Large intestine (tissue), 3 donors: Measurements from ENCODE around the gene ASXL1. TPM values are rescaled to one million over a fixed set of nuclear protein-coding genes. Genes with fewer than 3 reads are reported as not detected.
A peak's percentile ranks its signal among the peaks of the same experiment; 100 is the strongest.

Experiments
- DNase-seq, 2 donors: peaks; one replicate each; pipeline versions ENCODE4 v3.0.0 to v3.0.0-alpha.2; 2013
- H3K27ac ChIP-seq: one replicate; pipeline ENCODE4 v1.5.1; 2013; ENCODE audit warnings: low read length
- H3K27me3 ChIP-seq: 2 replicates; pipeline ENCODE4 v1.6.1; 2013; ENCODE audit warnings: low read length; ENCODE audit not compliant: control insufficient read depth, insufficient read depth
- H3K36me3 ChIP-seq: 2 replicates; pipeline ENCODE4 v1.6.1; 2013; ENCODE audit warnings: low read length; ENCODE audit not compliant: control insufficient read depth, insufficient read depth
- H3K4me1 ChIP-seq: one replicate; pipeline ENCODE4 v1.6.1; 2013; ENCODE audit warnings: low read length; ENCODE audit not compliant: control insufficient read depth, insufficient read depth
- H3K4me3 ChIP-seq: one replicate; pipeline ENCODE4 v1.5.1; 2013; ENCODE audit warnings: low read length
- H3K9me3 ChIP-seq: one replicate; pipeline ENCODE4 v1.6.1; 2013; ENCODE audit warnings: mild to moderate bottlenecking, low read depth, low read length, moderate library complexity; ENCODE audit not compliant: control insufficient read depth
- WGBS: methylation state at CpG from one replicate; pipeline ENCODE4 v1.1.5; 2013; ENCODE audit warnings: low lambda C conversion rate; ENCODE audit not compliant: insufficient coverage; 5-methylcytosine and 5-hydroxymethylcytosine counted together
- polyA plus RNA-seq: library from polyadenylated mRNA; unstranded; fragments of 120-200 nt; gene quantifications from one replicate; pipeline ENCODE4 v1.2.1, GENCODE V29; 2013

The ASXL1 gene
- polyA plus RNA-seq, 1 donor: 69.3 TPM

GRCh38 chr20:32480371-32481241 lies 122.5 kb downstream of the ASXL1 start:
- peaks cover 61% of the 10 kb centered on the region for H3K4me1 ChIP-seq
- no peaks in the 10 kb centered on the region for H3K9me3 ChIP-seq
- no CpG with 5 or more reads among the region's 12 CpGs for WGBS
- H3K27ac ChIP-seq: peak overlapping the region; percentile 92
- no peaks in the 10 kb centered on the region for H3K27me3 ChIP-seq
- peak in 1 of 2 donors; percentile 54 for DNase-seq
- peak overlapping the region; percentile 77 for H3K4me3 ChIP-seq
- no peaks in the 10 kb centered on the region for H3K36me3 ChIP-seq

DNA sequence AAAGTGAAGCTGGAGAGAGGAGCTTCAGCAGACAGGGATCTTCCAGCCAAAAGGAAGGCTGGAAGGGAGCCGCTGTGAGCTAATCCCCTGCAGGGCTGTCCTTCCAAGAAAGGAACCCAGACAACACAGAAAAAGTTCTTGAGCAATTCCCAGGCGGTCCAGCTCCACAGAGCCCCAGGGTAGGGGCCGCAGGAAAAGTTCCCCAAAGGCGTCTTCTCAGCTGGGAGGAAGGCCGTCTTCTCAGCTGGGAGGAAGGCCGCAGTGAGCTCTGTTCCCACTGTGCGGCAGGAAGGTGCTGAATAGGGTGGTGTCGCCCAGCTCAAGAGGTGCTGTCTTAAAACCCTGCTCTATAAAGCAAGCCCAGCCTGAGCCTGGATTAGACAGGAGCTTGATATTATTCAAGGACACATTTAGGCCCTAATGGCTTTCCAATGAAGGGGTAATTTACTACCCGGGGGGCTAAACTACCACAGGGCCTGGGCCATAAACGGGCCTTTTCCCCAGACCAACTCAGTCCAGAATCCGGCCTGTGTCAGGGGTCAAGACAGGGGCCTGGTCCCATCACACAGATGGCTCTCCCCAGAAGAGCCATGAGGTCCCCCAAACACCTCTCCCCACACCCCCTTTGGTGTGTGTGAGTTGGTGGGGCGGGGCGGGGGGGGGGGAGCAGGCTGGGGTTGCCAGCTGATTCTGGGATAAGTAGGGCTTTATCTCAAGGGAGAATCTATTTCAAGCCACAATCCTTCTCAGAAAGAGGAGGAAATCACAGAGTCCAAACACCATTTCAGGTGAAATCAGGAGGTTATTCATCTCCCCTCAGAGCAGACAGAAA lies 123.4 kb downstream of the ASXL1 start:
- Histone ChIP-seq H3K27ac (peak overlapping the region; percentile 92), H3K9me3 (no peaks in the 10 kb centered on the region), H3K4me3 (peak overlapping the region; percentile 77), H3K4me1 (peaks cover 59% of the 10 kb centered on the region), H3K27me3 (no peaks in the 10 kb centered on the region), H3K36me3 (no peaks in the 10 kb centered on the region)
- peak in 1 of 2 donors; percentile 49 for DNase-seq
- no CpG with 5 or more reads among the region's 13 CpGs for WGBS

DNA sequence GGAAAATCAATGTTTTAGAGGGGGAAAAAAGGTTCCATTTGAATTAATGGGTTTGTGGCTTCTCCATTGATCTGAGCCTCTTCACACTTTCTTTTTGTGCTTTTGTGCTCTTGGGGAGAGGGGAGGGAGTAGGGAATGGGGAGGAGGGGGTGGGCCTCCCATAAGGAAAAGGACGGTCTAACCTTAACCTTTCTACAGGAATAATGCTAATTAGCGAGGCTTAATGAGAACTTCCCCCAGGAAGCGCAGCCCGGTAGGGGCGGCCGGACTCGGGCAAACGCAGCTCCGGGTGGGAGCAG lies 124.0 kb downstream of the ASXL1 start:
- Histone ChIP-seq H3K4me1 (peaks cover 56% of the 10 kb centered on the region), H3K27ac (peak overlapping the region; percentile 92), H3K27me3 (no peaks in the 10 kb centered on the region), H3K9me3 (no peaks in the 10 kb centered on the region), H3K4me3 (peak overlapping the region; percentile 77), H3K36me3 (no peaks in the 10 kb centered on the region)
- no CpG with 5 or more reads among the region's 9 CpGs for WGBS
- no peak for DNase-seq

DNA sequence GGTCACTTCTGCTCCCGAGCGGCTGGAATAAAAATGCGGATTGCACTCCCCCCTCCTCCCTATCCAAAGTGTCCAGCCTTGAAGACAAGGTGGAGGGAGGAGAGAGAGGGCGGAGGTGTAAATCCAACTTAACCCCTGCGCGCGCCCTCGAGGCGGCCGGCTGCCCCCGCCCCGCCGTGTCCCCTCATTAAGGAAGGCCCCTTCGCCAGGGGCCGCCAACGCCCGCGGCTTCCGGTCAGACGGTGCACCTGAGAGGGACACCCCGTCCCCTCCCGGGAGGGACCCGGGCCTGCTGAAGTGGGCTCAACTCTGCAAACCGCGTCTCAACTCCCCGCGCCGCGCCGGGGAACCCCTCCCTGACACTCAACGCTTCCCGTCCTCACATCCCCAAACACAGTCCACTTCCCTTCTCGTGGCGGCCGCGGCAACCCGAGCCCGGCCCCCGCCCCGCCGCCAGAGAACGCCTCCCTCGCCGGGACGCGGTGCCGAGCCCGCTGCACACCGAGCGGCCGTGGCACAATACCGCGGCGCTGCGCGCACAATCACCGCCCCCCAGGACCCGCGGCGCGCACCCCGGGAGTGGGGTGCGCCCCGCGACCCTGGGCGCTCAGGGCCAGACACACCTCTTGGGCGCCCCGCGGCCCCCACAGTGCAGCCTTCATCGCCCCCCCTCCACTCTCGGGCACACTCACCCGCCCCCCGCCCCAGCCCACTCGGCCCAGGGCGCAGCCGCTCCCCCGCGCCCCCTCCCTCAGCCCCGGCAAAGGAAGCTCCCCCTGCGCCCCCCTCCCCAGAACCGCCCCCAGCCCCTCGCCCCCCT lies 124.5 kb downstream of the ASXL1 start:
- no peaks in the 10 kb centered on the region for H3K27me3 ChIP-seq
- H3K36me3 ChIP-seq: no peaks in the 10 kb centered on the region
- peak in 1 of 2 donors; percentile 63 for DNase-seq
- no peaks in the 10 kb centered on the region for H3K9me3 ChIP-seq
- H3K4me3 ChIP-seq: peak overlapping the region; percentile 77
- no CpG with 5 or more reads among the region's 82 CpGs for WGBS
- H3K4me1 ChIP-seq: peaks cover 50% of the 10 kb centered on the region
- H3K27ac ChIP-seq: peak overlapping the region; percentile 92

DNA sequence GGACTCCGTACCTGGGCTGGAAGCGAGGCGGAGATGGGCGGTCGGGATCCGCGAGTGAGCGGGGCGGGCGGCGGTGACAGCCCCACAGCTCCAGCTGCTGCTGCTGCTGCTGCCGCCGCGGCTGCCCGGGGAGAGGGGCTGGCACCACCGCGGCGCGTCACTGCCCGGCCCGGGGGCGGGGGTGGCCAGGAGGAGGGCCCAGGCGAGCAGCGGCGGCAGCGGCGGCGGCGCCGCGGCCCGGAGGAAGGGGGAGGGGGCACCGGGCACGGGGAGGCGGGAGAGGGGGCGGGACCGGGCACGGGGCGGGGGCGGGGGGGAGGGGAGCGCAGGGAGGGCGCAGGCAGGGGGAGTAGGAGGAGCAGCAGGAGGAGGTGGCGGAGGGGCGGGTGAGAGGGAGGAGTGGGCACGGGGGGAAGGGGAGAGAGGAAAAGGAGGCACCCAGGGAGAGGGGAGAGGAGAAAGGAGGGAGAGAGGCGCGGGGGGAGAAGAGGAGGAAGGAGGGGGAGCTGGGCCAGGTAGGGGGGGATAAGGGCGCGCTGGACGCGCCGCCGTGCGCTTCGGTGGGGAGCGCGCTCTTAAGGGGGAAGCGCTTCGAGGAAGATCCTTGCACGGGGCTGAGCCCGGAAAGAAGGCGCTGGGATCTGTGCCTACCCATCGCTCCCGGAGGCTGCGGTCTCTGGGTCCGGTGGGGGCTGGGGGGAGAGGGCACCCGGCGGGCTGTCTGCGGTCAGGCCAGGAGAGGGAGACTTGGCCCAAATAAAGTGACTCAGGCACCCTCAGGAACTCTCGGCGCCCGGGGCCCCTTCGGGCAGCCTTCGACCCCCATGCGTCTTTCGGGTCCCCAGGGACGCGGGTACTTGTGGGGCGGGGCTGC lies 125.5 kb downstream of the ASXL1 start:
- Histone ChIP-seq H3K4me1 (peaks cover 41% of the 10 kb centered on the region), H3K9me3 (peaks cover 2% of the 10 kb centered on the region), H3K27ac (peak overlapping the region; percentile 94), H3K4me3 (peak overlapping the region; percentile 82), H3K36me3 (no peaks in the 10 kb centered on the region), H3K27me3 (no peaks in the 10 kb centered on the region)
- no CpG with 5 or more reads among the region's 79 CpGs for WGBS
- DNase-seq: peak; percentile 79 to 86

- no CpG with 5 or more reads among the region's 74 CpGs for WGBS
- Histone ChIP-seq H3K36me3 (no peaks in the 10 kb centered on the region), H3K4me3 (peak overlapping the region; percentile 82), H3K4me1 (peaks cover 33% of the 10 kb centered on the region), H3K27ac (peak overlapping the region; percentile 94), H3K9me3 (peaks cover 4% of the 10 kb centered on the region), H3K27me3 (no peaks in the 10 kb centered on the region)
- peak in 1 of 2 donors; percentile 65 for DNase-seq
Observed at GRCh38 chr20:32484225-32484957, 126.3 kb downstream of the ASXL1 start.

DNA sequence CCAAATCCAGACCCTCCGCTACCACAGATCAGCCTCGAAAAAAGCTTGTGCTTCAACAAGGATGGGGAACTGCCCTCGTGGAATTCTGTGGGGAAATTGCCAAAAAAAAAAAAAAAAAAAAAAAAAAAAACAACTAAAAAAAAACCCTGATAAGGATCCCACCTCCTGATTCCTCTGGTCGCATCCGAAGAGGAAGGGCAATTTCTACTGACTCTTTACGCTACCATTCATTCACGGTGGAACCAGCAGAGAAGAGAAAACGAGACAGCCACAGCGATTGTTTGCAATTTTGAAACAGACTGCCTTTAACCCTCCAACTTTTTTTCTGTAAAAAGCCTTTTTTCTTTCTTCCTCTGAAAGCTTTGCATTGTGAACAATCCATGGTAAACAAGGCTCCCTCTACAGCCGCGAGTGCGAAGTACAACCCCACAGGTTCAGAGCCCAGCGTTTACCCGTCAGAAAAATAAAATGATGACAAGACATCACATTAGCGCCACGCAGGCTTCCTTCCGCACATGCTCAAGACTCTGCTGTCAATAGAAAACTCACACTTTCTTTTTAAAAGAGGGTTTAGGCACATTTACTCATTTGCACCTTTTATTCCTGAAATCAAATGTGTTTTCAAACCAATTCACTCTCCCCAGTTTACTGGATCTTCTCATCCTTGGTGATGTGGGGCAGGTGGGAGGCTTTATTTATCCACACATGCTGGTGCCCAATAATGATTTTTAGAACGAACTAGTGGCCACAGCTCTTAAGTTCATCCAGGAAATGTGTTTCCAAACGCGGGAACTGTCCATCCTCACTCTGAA lies 127.0 kb downstream of the ASXL1 start:
- H3K27me3 ChIP-seq: no peaks in the 10 kb centered on the region
- H3K9me3 ChIP-seq: peaks cover 4% of the 10 kb centered on the region
- peak; percentile 71 to 86 for DNase-seq
- H3K36me3 ChIP-seq: no peaks in the 10 kb centered on the region
- peak overlapping the region; percentile 82 for H3K4me3 ChIP-seq
- 4% methylated on average over 9 of the region's 20 CpGs for WGBS
- H3K27ac ChIP-seq: peak overlapping the region; percentile 94
- peaks cover 25% of the 10 kb centered on the region for H3K4me1 ChIP-seq

DNA sequence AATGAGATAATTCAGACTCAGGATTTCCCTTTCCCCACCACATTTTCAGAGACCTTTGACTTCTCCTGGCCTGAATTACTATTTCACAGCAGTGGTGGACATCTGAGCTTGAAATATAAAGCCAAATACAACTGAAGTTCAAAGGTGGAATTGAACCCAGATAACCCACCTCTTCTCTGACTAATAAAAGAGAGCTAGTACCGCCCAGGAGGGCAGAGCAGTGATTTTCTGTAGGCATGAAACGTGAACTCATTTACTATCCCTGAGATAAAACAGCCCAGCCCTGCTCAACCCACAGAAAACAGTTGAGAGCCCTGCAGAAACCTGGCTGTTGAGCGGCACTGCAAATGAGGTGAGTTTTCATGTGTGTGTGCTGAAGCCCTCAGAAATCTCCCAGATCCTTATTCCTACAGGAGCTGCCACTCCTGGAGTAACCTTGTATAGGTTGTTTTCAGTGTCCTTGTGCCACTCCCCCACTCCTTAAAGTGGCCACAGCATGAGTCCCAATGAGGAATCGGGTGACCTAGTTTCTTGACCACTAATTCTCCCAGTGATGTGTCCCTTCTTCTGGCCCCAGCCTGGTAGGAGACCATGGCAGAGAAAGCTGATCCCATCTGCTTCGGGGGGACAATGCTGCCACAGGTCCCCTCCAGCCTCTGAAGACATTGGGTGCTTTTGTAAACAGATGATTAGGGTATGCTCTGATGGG lies 127.8 kb downstream of the ASXL1 start:
- Histone ChIP-seq H3K27me3 (no peaks in the 10 kb centered on the region), H3K27ac (peak overlapping the region; percentile 94), H3K4me3 (no peak overlapping the region), H3K36me3 (no peaks in the 10 kb centered on the region), H3K9me3 (peaks cover 4% of the 10 kb centered on the region), H3K4me1 (peaks cover 18% of the 10 kb centered on the region)
- no CpG with 5 or more reads among the region's 5 CpGs for WGBS
- DNase-seq: peak in 1 of 2 donors; percentile 76
